G401 (cell line): ENCODE measurements around the gene DIAPH3. TPM values are rescaled to one million over a fixed set of nuclear protein-coding genes. Genes with fewer than 3 reads are reported as not detected.
"Not testable (repeated sequence)": the region's sequence is repeated elsewhere in the genome, so short reads cannot be mapped to it uniquely, and the experiment has no call there.

Experiments used
- DNase-seq: peaks from one replicate; pipeline ENCODE4 v3.0.0-alpha.2; 2015; ENCODE audit warnings: low spot score
- in situ Hi-C: cut with HindIII; loops from 2 replicates; pipeline ENCODE4 v1.10.0; 2016; ENCODE audit warnings: low sequenced_read_pairs, mixed read lengths
- total RNA-seq: library from RNA; depleted of rRNA; stranded (reverse); fragments of >200 nt; shearing (Covaris generic); gene quantifications from 2 replicates; pipeline ENCODE4 v1.2.3, GENCODE V29; 2014

Gene DIAPH3
- total RNA-seq, 1 experiment from 2014 or later, result 31.3 TPM

GRCh38 chr13:60043262-60043661 lies 120.5 kb downstream of the DIAPH3 start:
- DNase-seq, result no peak
- in situ Hi-C loops, result no loop called here

- DNase-seq, in situ Hi-C loops: not testable (repeated sequence)
These were observed 123.1 kb downstream of the DIAPH3 start for GRCh38 chr13:60040668-60041067.

DNA sequence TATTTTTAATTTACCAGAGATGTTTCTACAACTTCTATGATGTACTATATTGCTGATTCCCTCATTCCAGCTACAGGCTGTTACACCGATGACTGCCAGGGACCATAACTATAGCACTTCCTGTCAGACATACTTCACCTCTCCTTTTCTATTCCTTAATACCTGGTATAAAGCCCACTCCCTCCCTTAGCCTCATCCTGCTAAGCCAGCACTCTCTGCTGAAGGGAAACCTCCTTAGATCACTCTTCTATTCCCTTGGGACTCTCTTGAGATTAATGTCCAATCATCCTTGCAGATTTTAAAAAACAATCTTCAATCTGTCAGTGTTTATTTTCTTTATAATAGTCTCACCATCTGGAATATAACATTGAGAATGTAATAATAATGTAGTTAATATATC lies 127.9 kb downstream of the DIAPH3 start:
- in situ Hi-C loops, result no loop called here
- no peak for DNase-seq

GRCh38 chr13:60032851-60033250 lies 130.9 kb downstream of the DIAPH3 start:
- no peak for DNase-seq
- in situ Hi-C loops, result no loop called here

DNA sequence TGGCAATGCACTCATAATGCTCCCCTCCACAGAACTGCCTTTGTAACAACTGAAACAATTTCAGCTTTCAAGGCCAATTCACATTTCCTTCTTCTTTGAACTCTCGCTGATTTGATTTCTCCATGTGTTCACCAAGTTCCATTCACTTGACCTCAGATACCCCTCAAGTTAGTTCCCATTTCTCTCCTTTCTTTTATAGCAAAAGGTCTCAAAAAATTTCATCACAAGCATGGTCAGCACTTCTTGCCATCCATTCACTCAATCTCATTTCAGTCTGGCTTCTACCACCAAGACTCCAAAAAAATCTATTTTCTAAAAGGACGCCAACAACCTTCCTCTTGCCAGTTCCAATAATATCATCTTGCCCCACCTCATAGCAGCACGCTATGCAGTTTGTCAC lies 135.7 kb downstream of the DIAPH3 start:
- in situ Hi-C loops, result no loop called here
- no peak for DNase-seq

DNA sequence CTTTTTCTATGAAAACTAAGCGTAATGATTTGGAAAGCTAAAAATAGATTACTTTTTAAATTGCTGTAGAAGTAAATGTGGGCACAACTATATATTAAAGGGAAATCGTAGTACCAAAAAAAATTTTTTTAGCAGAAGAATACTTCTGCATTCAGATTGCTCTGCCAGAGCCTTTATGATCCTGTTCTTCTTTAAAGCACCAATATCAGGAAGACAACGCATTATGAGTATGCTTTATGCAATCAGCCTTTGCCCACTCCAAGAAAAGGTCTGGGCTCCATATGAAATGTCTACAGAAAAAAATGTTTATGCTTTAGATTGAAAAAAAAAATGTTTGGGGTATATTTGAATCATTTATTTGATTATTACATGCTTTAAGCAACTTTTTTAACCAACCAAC lies 137.4 kb downstream of the DIAPH3 start:
- DNase-seq, result no peak
- in situ Hi-C loops, result no loop called here

DNA sequence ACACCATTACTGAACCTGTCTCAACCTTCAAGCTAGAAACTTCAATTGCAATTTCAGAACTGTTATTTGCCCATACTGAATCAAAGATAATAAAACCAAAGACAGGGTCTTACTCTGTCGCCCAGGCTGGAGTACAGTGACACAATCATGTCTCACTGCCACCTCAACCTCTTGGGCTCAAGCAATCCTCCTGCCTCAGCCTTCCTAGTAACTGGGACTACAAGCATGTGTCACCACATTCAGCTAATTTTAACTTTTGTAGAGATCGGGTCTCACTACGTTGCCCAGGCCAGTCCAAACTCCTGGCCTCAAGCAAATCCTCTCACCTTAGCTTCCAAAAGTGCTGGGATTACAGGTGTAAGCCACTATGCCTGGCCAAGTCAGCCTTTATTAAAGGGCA lies 143.4 kb downstream of the DIAPH3 start:
- no peak for DNase-seq
- in situ Hi-C loops, result no loop called here

DNA sequence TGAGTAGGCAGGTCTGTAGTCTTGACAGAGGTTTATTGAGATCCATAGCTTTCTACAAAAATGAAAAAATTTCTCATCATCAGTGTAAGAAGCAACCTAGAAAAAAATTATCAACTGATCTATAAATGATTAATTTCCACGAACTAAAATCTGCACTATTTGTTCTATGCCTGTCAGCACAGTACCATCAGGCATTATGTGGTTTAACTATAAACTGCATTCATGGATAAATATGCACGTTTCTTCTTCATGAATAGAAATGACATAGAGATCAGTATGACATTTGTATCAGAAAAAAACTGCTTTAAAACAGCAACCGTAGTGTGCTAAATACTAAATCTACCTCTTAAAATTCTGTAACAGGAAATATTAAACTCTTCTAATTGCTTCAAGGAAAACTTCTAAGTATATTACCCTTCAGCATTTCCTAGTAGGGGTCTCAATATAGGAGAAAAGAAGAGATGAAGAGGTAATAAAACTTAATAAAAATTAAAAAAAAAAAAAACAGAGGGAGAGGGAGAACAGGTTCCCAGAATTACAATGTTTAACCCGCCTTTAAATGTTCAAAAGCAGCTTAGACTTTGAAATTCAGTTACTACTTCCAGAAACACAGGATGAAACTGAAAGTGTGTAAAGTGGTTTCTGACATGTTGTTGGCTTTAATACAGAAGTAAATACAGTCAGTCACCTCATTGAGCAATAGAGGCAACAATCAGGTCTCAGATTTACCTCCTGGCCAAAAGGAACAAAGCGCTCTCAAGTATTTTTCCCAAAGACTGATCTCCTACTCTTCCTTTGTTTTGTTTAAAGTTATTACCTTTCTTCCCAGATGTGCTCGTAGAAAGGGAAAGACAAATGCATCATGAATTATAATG lies 144.4 kb downstream of the DIAPH3 start:
- in situ Hi-C loops, result no loop called here
- no peak for DNase-seq

GRCh38 chr13:60018536-60018935 lies 145.2 kb downstream of the DIAPH3 start:
- in situ Hi-C loops, result no loop called here
- DNase-seq, result no peak

GRCh38 chr13:60016229-60016628 lies 147.5 kb downstream of the DIAPH3 start:
- DNase-seq, result no peak
- in situ Hi-C loops, result no loop called here

GRCh38 chr13:60013166-60013565 lies 150.6 kb downstream of the DIAPH3 start:
- in situ Hi-C loops, result no loop called here
- DNase-seq, result no peak

GRCh38 chr13:60012488-60012887 lies 151.2 kb downstream of the DIAPH3 start:
- DNase-seq, result no peak
- in situ Hi-C loops, result no loop called here

DNA sequence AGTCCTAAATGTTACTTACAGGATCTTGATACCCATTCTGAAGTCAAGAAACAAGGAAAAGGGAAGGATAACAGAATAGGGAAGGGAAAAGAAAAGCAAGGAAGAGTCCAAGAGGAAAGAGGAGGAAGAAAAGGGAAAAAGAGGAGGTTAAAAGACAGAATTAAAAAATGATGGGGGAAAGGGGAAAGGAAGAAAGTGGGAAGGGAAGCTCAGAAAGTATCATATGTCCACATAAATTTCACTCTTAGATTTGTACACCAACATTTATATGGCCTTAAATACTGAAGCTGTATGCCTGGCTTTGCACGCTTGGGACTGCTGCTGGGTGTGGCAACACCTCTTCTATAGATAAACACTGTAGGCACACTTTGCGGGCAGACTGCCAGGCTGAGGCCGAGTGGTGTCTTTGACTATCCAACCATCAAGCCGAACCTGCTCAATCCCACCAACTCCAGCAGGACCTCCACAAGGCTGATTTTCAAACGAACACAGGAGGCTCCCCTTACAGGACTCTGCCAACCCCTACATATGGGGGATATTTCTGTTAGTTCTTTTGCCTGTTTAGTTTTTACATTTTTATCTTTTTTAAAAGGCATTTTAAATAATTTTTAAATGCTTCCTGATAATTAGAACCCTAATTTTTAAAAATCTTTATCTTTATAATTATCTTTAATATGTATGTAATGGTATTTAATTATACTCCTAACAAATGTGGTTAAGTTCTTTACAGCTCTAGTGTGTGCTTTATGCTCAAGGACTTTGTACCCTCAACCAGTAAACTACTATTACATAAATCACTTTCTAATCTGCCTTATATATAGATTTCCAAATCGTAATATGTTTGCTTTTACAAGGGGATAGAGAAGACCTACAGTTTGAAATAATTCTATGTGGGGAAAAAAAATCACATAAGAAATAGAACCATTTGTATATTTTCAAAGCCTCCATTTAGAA lies 154.2 kb downstream of the DIAPH3 start:
- in situ Hi-C loops, result no loop called here
- no peak for DNase-seq

- DNase-seq, result no peak
- in situ Hi-C loops, result no loop called here
These were observed 161.8 kb downstream of the DIAPH3 start for GRCh38 chr13:60001889-60002288.

GRCh38 chr13:60000976-60001375 lies 162.8 kb downstream of the DIAPH3 start:
- DNase-seq, result no peak
- in situ Hi-C loops, result no loop called here

GRCh38 chr13:60000081-60000480 lies 163.6 kb downstream of the DIAPH3 start:
- in situ Hi-C loops, result no loop called here
- no peak for DNase-seq

- in situ Hi-C loops, result no loop called here
These were observed 165.8 kb downstream of the DIAPH3 start for GRCh38 chr13:59997976-59998375.

GRCh38 chr13:59996461-59996980 lies 167.2 kb downstream of the DIAPH3 start:
- DNase-seq, result no peak

More at GRCh38 chr13:59997976-59998375, 165.8 kb downstream of the DIAPH3 start:
- DNase-seq, result no peak

DNA sequence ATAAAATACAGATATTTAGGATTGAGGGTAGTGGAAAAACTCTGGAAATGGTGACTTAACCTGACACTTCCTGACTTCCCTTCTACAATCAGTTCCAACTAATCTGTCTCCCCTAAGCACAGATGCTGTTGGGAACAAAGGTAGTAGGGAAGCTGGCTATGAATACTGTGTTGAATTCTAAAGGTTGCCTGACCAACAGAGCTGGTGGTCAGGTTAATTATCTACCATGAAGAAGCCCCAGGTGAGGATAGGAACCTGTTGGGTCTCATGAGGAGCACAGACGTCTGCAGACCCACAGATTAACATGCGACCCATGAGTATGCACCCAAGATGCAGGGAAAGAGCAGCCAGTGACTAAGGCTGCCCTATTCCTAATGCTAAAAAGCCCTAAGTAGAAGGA lies 172.3 kb downstream of the DIAPH3 start:
- no peak for DNase-seq
- in situ Hi-C loops, result no loop called here

More at GRCh38 chr13:59996461-59996980, 167.2 kb downstream of the DIAPH3 start:
- in situ Hi-C loops, result no loop called here
